ENCODE measurements around the gene PBX3. TPM values are rescaled to one million over a fixed set of nuclear protein-coding genes. Genes with fewer than 3 reads are reported as not detected.

PBX3 gene
- total and polyA plus RNA-seq, 2 donors (not counting 1 experiment from before 2014, with no cell fraction given), result 15.5 to 39.0 TPM

DNA sequence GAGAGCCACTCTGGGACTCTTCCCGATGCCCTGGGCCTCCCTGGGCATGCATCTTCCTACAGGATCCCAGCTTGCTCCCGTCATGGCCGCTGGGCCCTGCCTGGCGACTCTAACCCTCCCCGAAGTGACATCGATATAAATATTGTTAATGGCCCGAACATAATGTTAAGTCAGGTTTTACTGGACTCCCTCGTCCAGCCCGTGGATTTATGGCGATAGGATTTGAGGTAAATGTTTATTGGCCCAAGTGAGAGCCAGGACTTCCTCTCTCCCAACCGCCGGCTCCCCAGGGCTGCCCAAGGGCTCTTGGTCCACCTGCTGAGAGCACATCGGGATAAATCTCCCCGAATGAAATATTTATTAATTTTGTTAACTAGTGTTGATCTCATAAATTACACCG is 246.3 kb downstream of the PBX3 start:
- Histone ChIP-seq H2AFZ (ENCODE audit: insufficient read depth, low read depth, low read length, poor library complexity, severe bottlenecking) (no peak overlapping the region), H3K4me1 (ENCODE audit: control insufficient read depth in 2 of 2, insufficient read depth in 2 of 2, low read length in 2 of 2) (no peaks in the 10 kb centered on the region), H3K4me2 (replicated peaks; ENCODE audit: low read depth, low read length, poor library complexity, severe bottlenecking) (no peak overlapping the region), H3K4me3 (ENCODE audit: control extremely low read depth in 1 of 5, extremely low read depth in 1 of 5, insufficient read depth in 1 of 5, low read depth in 2 of 5, low read length in 4 of 5) (no peak overlapping the region), H3K27me3 (replicated peaks in 1 of 4; ENCODE audit: control extremely low read depth in 1 of 4, control insufficient read depth in 3 of 4, insufficient read depth in 4 of 4, low read length in 3 of 4) (no peaks in the 10 kb centered on the region), H4K20me1 (ENCODE audit: control insufficient read depth, insufficient read depth, low read length, poor library complexity, severe bottlenecking) (no peaks in the 10 kb centered on the region), H3K27ac (ENCODE audit: low read length in 2 of 2) (no peak overlapping the region), H3K9me3 (ENCODE audit: control extremely low read depth in 1 of 3, control insufficient read depth in 2 of 3, insufficient read depth in 1 of 3, low read length in 2 of 3) (peaks cover 0 to 3% (median 0%) of the 10 kb centered on the region in 3 donors), H3K9ac (ENCODE audit: low read length) (no peak overlapping the region), H3K36me3 (replicated peaks in 1 of 2; ENCODE audit: control extremely low read depth in 1 of 2, control insufficient read depth in 1 of 2, extremely low read depth in 1 of 2, insufficient read depth in 2 of 2, low read length in 1 of 2) (no peaks in the 10 kb centered on the region), H3K79me2 (ENCODE audit: control insufficient read depth, insufficient read depth, low read length) (no peaks in the 10 kb centered on the region)
- Mint-ChIP-seq H3K4me3 (no peak overlapping the region), H3K27ac (no peak overlapping the region), H3K27me3 (peaks cover 3% of the 10 kb centered on the region), H3K9me3 (ENCODE audit: insufficient read depth) (no peaks in the 10 kb centered on the region), H3K4me1 (no peaks in the 10 kb centered on the region)
- TF ChIP-seq, protein P1, sequence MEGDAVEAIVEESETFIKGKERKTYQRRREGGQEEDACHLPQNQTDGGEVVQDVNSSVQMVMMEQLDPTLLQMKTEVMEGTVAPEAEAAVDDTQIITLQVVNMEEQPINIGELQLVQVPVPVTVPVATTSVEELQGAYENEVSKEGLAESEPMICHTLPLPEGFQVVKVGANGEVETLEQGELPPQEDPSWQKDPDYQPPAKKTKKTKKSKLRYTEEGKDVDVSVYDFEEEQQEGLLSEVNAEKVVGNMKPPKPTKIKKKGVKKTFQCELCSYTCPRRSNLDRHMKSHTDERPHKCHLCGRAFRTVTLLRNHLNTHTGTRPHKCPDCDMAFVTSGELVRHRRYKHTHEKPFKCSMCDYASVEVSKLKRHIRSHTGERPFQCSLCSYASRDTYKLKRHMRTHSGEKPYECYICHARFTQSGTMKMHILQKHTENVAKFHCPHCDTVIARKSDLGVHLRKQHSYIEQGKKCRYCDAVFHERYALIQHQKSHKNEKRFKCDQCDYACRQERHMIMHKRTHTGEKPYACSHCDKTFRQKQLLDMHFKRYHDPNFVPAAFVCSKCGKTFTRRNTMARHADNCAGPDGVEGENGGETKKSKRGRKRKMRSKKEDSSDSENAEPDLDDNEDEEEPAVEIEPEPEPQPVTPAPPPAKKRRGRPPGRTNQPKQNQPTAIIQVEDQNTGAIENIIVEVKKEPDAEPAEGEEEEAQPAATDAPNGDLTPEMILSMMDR (IDR thresholded peaks at IDR 0.05), result no peak
- no peak for TF ChIP-seq EZH2 (IDR thresholded peaks at IDR 0.05; ENCODE audit: borderline replicate concordance, insufficient read depth, low read depth, low read length, poor library complexity, severe bottlenecking)
- ChIA-PET CTCF (no interaction called here), POLR2A (no interaction called here)
- DNase-seq, result no peak
- ATAC-seq (ENCODE audit: low read depth), result no peak
- intact Hi-C loops (cut with micrococcal nuclease), result no loop called here
- 84% methylated on average over 11 of the region's 15 CpGs for WGBS (ENCODE audit: insufficient coverage)

DNA sequence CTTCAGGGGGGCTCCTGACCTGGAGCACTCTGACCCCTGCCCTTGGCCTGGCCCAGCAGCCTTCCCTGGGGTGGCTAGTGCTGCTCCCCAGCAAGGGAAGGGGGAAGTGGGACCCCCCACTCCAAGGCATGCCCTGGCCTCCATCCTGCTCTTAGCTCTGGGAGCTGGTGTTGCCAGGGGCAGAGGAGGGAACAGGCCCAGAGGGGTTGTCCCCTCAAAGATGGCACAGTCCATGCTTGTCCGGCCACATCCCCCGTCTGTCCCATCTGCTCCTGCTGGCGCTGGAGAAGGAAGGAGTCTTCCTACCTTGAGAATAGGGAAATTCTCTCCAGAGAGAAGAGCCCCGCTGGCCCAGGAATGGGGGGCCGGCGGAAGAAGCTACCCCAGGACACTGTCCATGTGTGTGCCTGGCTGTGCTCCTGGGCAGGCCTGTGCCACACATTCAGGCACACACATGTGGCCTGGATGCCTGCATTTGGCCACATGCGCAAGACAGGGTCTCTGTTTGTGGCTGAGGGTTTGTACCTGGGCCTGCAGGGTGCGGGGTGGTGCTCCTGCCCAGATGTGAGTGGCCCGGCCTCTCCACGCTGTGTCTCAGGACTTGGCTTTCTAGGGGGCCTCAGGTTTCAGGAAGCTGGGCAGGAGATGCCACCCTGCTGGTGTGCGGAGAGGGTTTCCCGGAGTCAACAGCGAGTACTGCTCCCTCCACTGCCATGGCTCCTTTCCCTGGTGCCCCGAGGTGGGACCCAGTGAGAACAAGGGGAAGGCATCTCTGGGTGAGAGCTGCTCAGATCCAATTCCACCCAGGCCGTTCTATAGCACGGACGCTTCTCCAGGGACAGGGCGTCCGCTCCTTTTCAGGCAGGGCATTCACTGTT is 247.1 kb downstream of the PBX3 start:
- CTCF ChIA-PET, result no interaction called here
- ATAC-seq (ENCODE audit: low read depth), result no peak

More for the DNA sequence above, 247.1 kb downstream of the PBX3 start:
- H3K79me2 ChIP-seq (ENCODE audit: control insufficient read depth, insufficient read depth, low read length), result no peaks in the 10 kb centered on the region
- no peaks in the 10 kb centered on the region for H3K36me3 ChIP-seq (replicated peaks in 1 of 2; ENCODE audit: control extremely low read depth in 1 of 2, control insufficient read depth in 1 of 2, extremely low read depth in 1 of 2, insufficient read depth in 2 of 2, low read length in 1 of 2)
- TF ChIP-seq, protein P1 (IDR thresholded peaks at IDR 0.05), result no peak
- TF ChIP-seq EZH2 (IDR thresholded peaks at IDR 0.05; ENCODE audit: borderline replicate concordance, insufficient read depth, low read depth, low read length, poor library complexity, severe bottlenecking), result no peak
- no peak overlapping the region for H2AFZ ChIP-seq (ENCODE audit: insufficient read depth, low read depth, low read length, poor library complexity, severe bottlenecking)
- no peak overlapping the region for H3K9ac ChIP-seq (ENCODE audit: low read length)
- H3K4me3 ChIP-seq (ENCODE audit: control extremely low read depth in 1 of 5, extremely low read depth in 1 of 5, insufficient read depth in 1 of 5, low read depth in 2 of 5, low read length in 4 of 5), result no peak overlapping the region
- intact Hi-C loops (cut with micrococcal nuclease), result no loop called here
- H4K20me1 ChIP-seq (ENCODE audit: control insufficient read depth, insufficient read depth, low read length, poor library complexity, severe bottlenecking), result no peaks in the 10 kb centered on the region
- H3K27me3 Mint-ChIP-seq, result peaks cover 3% of the 10 kb centered on the region
- peaks cover 0 to 3% (median 0%) of the 10 kb centered on the region in 3 donors for H3K9me3 ChIP-seq (ENCODE audit: control extremely low read depth in 1 of 3, control insufficient read depth in 2 of 3, insufficient read depth in 1 of 3, low read length in 2 of 3)
- WGBS (ENCODE audit: insufficient coverage), result 92% methylated on average over 19 of the region's 19 CpGs
- no peak overlapping the region for H3K4me2 ChIP-seq (replicated peaks; ENCODE audit: low read depth, low read length, poor library complexity, severe bottlenecking)
- DNase-seq, result no peak
- H3K27ac Mint-ChIP-seq, result no peak overlapping the region
- H3K4me1 ChIP-seq (ENCODE audit: control insufficient read depth in 2 of 2, insufficient read depth in 2 of 2, low read length in 2 of 2), result no peaks in the 10 kb centered on the region
- H3K27me3 ChIP-seq (replicated peaks in 1 of 4; ENCODE audit: control extremely low read depth in 1 of 4, control insufficient read depth in 3 of 4, insufficient read depth in 4 of 4, low read length in 3 of 4), result no peaks in the 10 kb centered on the region
- H3K4me3 Mint-ChIP-seq, result no peak overlapping the region
- H3K27ac ChIP-seq (ENCODE audit: low read length in 2 of 2), result no peak overlapping the region
- no peaks in the 10 kb centered on the region for H3K4me1 Mint-ChIP-seq
- no peaks in the 10 kb centered on the region for H3K9me3 Mint-ChIP-seq (ENCODE audit: insufficient read depth)
- POLR2A ChIA-PET, result no interaction called here

Data from B cell (primary cell).